Psoas muscle (tissue), 8 donors: ENCODE results near the gene ARHGAP10. TPM values are rescaled to one million over a fixed set of nuclear protein-coding genes. Genes with fewer than 3 reads are reported as not detected.

Experiments
- ATAC-seq, 4 donors: fragments of 200-7000 bp; cut with Tn5 transposase; one replicate each; pipeline ENCODE4 v1.9.1; 2020; ENCODE audit warnings: moderate library complexity in 3 of 4, mild to moderate bottlenecking in 2 of 4
- DNase-seq, 2 donors: peaks; one replicate each; pipeline ENCODE4 v3.0.0-alpha.2; 2020
- H3K27ac ChIP-seq: fragments of 200-600 bp; one replicate; pipeline ENCODE4 v1.8.0; 2022
- H3K27me3 ChIP-seq, 3 donors: fragments of 200-600 bp in 1 of 3; one replicate each; pipeline versions ENCODE4 v1.6.1 to v1.8.0; 2013 to 2022; ENCODE audit warnings: low read length in 2 of 3, mild to moderate bottlenecking in 2 of 3, moderate library complexity in 1 of 3; ENCODE audit not compliant: insufficient read depth in 3 of 3
- H3K36me3 ChIP-seq, 2 donors: fragments of 200-600 bp in 1 of 2; one replicate each; pipeline versions ENCODE4 v1.6.1 to v1.8.0; 2013 to 2022; ENCODE audit warnings: low read depth in 1 of 2, mild to moderate bottlenecking in 1 of 2, moderate library complexity in 1 of 2; ENCODE audit not compliant: insufficient read depth in 1 of 2
- H3K4me1 ChIP-seq: fragments of 200-600 bp; one replicate; pipeline ENCODE4 v1.8.0; 2022
- H3K4me3 ChIP-seq: fragments of 200-600 bp; one replicate; pipeline ENCODE4 v1.8.0; 2022; ENCODE audit warnings: mild to moderate bottlenecking
- H3K9me3 ChIP-seq: fragments of 200-600 bp; one replicate; pipeline ENCODE4 v1.8.0; 2022
- WGBS, 3 donors: extraction: QIAGEN DNeasy Blood & Tissue Kit; methylation state at CpG; one replicate each; pipeline versions ENCODE4 v1.1.6 to v1.1.7; 2013; 5-methylcytosine and 5-hydroxymethylcytosine counted together
- intact Hi-C, 2 donors: fragments of 100-400 bp; cut with DNase I; formaldehyde crosslinking; loops; one replicate each; pipeline versions ENCODE4 v1.11.0 to v1.14.2; 2022
- polyA plus RNA-seq, 3 donors: library from polyadenylated mRNA; stranded (reverse); fragments of 200-250 nt; gene quantifications; one replicate each; pipeline ENCODE4 v1.2.3, GENCODE V29; 2013
- total RNA-seq, 4 donors: library from RNA; stranded (reverse); fragmentation: NEBNext Ultra II Directional in 2 of 4; extraction: Animal tissue kit (Norgen Biotek cat#: 25700) in 2 of 4; gene quantifications; one replicate each; pipeline versions ENCODE4 v1.2.1 to v1.2.4, GENCODE V29; 2021 to 2023
- TF ChIP-seq, protein P1 (sequence below): fragments of 200-600 bp; IDR thresholded peaks from one replicate; pipeline ENCODE4 v1.8.0; 2022; ENCODE audit warnings: antibody characterized with exemption
- donor health status: healthy with polysubstance abuse.
- donor health status: DM: no; HTN: no; CAD: no; lungs with moderate emphysema.
- donor health status: Bipolar disorder and iron deficiency.
- donor health status: healthy.
- donor health status: DM: yes; HTN: yes; CAD: no.
- donor health status: DM: no; HTN: no; CAD: no.
- donor health status: DM: no; HTN: no; CAD: no.
- donor health status: DM: yes; HTN: yes; CAD: no.

ARHGAP10 gene
- total and polyA plus RNA-seq, 7 donors: 28.8 to 43.5 (median 34.0) TPM

DNA sequence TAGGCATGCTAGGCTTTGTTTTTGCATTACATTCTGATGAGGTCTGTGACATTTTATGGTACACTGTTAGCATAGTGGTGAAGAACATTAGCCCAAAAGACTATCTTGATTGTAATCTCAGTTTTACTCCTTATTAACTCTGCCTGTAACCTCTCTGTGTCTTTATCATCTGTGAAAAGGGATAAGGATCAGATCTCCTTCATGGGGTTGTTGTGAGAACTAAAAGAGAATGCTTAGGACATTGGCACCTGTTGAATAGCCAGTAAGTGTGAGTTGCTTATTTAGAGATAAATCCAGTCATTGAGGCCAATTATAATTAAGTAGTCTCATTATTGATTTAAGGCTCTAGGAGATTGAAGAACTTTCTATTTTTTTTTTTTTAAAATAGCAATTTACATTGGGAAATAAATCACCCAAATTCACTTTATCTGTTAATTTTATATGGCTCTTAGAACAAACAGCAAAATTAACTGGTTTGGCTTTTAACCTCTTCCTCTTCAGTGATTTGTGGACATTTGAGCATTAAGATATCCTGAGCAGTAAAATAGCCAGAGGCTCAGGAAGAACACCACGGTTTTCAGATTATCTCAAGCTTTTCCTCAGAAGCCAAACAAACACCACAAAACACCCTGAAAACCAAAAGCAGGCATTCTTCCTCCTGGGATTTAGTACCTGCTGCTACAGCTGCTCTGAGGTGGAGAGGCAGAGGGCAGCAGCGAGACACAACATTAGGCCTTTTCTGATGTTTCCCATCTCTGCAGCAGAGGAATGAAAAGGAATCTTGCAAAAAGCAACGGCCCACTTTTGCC, 192.9 kb downstream of the ARHGAP10 start:
- no peaks in the 10 kb centered on the region for H3K9me3 ChIP-seq
- ATAC-seq (no peak), DNase-seq (no peak)
- peaks cover 8% of the 10 kb centered on the region for H3K4me1 ChIP-seq
- TF ChIP-seq, protein P1, sequence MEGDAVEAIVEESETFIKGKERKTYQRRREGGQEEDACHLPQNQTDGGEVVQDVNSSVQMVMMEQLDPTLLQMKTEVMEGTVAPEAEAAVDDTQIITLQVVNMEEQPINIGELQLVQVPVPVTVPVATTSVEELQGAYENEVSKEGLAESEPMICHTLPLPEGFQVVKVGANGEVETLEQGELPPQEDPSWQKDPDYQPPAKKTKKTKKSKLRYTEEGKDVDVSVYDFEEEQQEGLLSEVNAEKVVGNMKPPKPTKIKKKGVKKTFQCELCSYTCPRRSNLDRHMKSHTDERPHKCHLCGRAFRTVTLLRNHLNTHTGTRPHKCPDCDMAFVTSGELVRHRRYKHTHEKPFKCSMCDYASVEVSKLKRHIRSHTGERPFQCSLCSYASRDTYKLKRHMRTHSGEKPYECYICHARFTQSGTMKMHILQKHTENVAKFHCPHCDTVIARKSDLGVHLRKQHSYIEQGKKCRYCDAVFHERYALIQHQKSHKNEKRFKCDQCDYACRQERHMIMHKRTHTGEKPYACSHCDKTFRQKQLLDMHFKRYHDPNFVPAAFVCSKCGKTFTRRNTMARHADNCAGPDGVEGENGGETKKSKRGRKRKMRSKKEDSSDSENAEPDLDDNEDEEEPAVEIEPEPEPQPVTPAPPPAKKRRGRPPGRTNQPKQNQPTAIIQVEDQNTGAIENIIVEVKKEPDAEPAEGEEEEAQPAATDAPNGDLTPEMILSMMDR: peak; percentile 36
- H3K36me3 ChIP-seq: peaks cover 0 to 19% of the 10 kb centered on the region in 2 donors
- no peak overlapping the region for H3K27ac ChIP-seq
- H3K4me3 ChIP-seq: no peak overlapping the region
- 43 to 54% (median 44%) methylated on average over 3 of the region's 3 CpGs for WGBS, 3 donors
- H3K27me3 ChIP-seq: no peaks in the 10 kb centered on the region
- intact Hi-C loops: no loop called here

DNA sequence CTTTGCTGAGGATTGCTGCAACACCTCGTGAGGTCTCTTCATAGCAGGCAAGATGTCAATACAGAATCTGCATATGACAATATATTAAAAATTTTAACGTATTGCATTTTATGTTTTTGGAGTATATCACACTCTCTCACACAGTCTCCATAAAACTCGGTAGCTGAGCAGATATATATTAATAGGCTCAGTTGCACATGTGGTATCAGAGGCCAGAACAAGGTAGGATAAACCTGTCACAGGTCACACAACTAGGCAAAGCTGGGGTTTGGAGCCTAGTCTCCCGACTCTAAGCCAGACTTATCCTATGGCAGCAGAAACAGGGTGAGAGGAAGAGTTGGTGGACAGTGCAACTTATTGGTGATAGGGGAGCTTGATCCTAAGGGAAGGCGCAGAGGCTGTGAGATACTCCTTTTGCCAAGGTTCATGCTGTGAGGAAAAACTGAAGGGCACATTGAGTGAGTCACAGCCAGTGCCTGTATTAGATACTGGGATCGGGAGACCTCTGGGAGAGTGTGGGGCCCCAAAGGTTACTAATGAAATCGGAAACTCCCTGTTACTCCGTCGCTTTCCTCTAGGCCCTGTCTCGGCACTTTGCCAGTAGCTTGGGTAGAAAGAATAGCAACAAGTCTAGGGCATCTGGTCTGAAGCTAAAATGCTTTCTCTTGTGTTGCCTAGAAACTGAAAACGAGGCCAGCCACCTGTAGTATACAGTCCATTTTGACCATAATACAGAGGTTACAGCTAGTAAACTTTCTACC, 195.7 kb downstream of the ARHGAP10 start:
- TF ChIP-seq, protein P1: no peak
- intact Hi-C loops: no loop called here
- peak; percentile 69 to 88 (median 87) for ATAC-seq
- Histone ChIP-seq H3K27ac (peak overlapping the region; percentile 43), H3K4me1 (peaks cover 8% of the 10 kb centered on the region), H3K36me3 (peaks cover 0 to 33% of the 10 kb centered on the region in 2 donors), H3K9me3 (no peaks in the 10 kb centered on the region), H3K27me3 (no peaks in the 10 kb centered on the region), H3K4me3 (no peak overlapping the region)
- WGBS, 3 donors: 46 to 64% (median 47%) methylated on average over 11 of the region's 11 CpGs
- peak in 1 of 2 donors; percentile 56 for DNase-seq

DNA sequence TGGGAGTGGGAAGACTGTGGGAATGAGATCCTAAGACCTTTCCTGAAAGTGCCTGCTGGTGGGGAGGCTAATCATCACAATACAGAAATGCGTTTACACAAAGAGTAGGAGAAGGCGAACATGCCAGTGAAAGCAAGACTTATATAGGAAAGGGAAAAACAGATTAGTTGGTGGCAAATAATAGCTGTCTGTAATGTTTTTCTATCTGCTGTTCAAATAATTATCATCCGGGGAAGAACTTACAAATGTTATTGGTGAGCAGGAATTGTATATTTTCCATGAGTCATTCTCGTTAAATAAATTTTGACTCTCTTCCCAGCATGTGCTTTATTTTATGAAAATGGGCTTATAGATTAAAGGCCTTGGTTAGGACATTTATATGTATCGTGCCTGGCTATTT, 196.5 kb downstream of the ARHGAP10 start:
- peak overlapping the region; percentile 43 for H3K27ac ChIP-seq
- H3K4me1 ChIP-seq: peaks cover 12% of the 10 kb centered on the region
- DNase-seq: no peak
- peaks cover 0 to 24% of the 10 kb centered on the region in 2 donors for H3K36me3 ChIP-seq
- intact Hi-C loops: no loop called here
- TF ChIP-seq, protein P1: no peak
- no peaks in the 10 kb centered on the region for H3K27me3 ChIP-seq
- WGBS, 3 donors: 86 to 91% (median 89%) methylated on average over 5 of the region's 5 CpGs
- no peak overlapping the region for H3K4me3 ChIP-seq
- H3K9me3 ChIP-seq: no peaks in the 10 kb centered on the region
- ATAC-seq: no peak

- 86 to 97% (median 94%) methylated on average over 1 of the region's 1 CpG for WGBS, 3 donors
- ATAC-seq (no peak), DNase-seq (no peak)
- Histone ChIP-seq H3K4me3 (no peak overlapping the region), H3K27ac (no peak overlapping the region), H3K27me3 (no peaks in the 10 kb centered on the region), H3K36me3 (peaks cover 0 to 23% of the 10 kb centered on the region in 2 donors), H3K9me3 (no peaks in the 10 kb centered on the region), H3K4me1 (peaks cover 12% of the 10 kb centered on the region)
- TF ChIP-seq, protein P1: no peak
- intact Hi-C loops: no loop called here
Measured at GRCh38 chr4:147929746-147930145, 197.9 kb downstream of the ARHGAP10 start.
